Uterus (tissue), 4 donors: ENCODE measurements around the gene PTPRE. TPM values are rescaled to one million over a fixed set of nuclear protein-coding genes. Genes with fewer than 3 reads are reported as not detected.

Experiments used
- DNase-seq, 2 donors: peaks; one replicate each; pipeline ENCODE4 v3.0.0-alpha.2; 2019 to 2020
- H3K27ac ChIP-seq, 2 donors: fragments of 200-600 bp; sonication (generic); 1 replicate in 1 of 2; 2 replicates in 1 of 2; pipeline ENCODE4 v1.5.1; 2016 to 2018
- H3K27me3 ChIP-seq, 2 donors: fragments of 200-600 bp; sonication (generic); one replicate each; pipeline ENCODE4 v1.5.1; 2018 to 2019; ENCODE audit warnings: control low read depth in 1 of 2
- H3K36me3 ChIP-seq, 2 donors: fragments of 200-600 bp; sonication (generic); one replicate each; pipeline ENCODE4 v1.5.1; 2019; ENCODE audit warnings: control low read depth in 1 of 2
- H3K4me1 ChIP-seq, 2 donors: fragments of 200-600 bp; sonication (generic); one replicate each; pipeline ENCODE4 v1.5.1; 2018 to 2019; ENCODE audit warnings: control low read depth in 1 of 2
- H3K4me3 ChIP-seq, 2 donors: fragments of 200-600 bp; sonication (generic); 1 replicate in 1 of 2; 2 replicates in 1 of 2; pipeline ENCODE4 v1.5.1; 2018 to 2019; ENCODE audit warnings: mild to moderate bottlenecking in 1 of 2
- H3K9me3 ChIP-seq, 2 donors: fragments of 200-600 bp; sonication (generic); one replicate each; pipeline ENCODE4 v1.5.1; 2019; ENCODE audit warnings: control low read depth in 1 of 2
- POLR2A ChIP-seq, 2 donors: fragments of 450-650 bp; IDR thresholded peaks; one replicate each; pipeline ENCODE4 v1.6.1; 2016; ENCODE audit warnings: antibody characterized with exemption in 2 of 2, mild to moderate bottlenecking in 1 of 2, moderate library complexity in 1 of 2
- intact Hi-C: fragments of 100-400 bp; cut with DNase I; formaldehyde crosslinking; loops from one replicate; pipeline ENCODE4 v1.15.1; 2023; ENCODE audit warnings: low total_unique reads
- total RNA-seq, 4 donors: library from RNA; depleted of rRNA in 3 of 4; stranded (reverse); fragments of >200 nt in 3 of 4; gene quantifications; one replicate each; pipeline versions ENCODE4 v1.1.0 to v1.2.4, GENCODE V29; 2014 to 2023
- TF ChIP-seq, protein P1 (sequence below), 4 experiments: fragments of 200-600 bp in 2 of 4; fragments of 450-650 bp in 2 of 4; sonication (generic) in 2 of 4; IDR thresholded peaks; one replicate each; pipeline ENCODE4 v1.5.1; 2016 to 2019; ENCODE audit warnings: antibody characterized with exemption in 4 of 4, mild to moderate bottlenecking in 2 of 4, moderate library complexity in 1 of 4
- donor health status: DM: yes; HTN: yes; CAD: no.

PTPRE gene
- total RNA-seq, 4 donors from 2014 or later: 9.4 to 18.9 (median 16.3) TPM

DNA sequence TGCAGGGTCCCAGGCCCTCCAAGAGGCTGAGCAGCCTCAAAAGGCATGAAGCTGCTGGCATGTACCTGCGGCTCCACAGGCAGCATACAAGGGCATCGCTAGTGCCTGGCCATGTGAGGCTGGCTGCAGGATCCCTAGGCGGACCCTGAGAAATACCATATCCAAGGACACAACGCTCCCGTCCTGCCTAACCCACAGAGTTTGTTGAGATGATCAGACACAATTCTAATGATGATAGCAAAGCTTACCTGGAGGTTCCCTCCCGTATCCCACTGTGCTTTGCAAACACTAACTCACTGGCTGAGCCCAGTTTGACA lies 31.5 kb upstream of the PTPRE start:
- H3K4me3 ChIP-seq: no peak overlapping the region
- TF ChIP-seq, protein P1, sequence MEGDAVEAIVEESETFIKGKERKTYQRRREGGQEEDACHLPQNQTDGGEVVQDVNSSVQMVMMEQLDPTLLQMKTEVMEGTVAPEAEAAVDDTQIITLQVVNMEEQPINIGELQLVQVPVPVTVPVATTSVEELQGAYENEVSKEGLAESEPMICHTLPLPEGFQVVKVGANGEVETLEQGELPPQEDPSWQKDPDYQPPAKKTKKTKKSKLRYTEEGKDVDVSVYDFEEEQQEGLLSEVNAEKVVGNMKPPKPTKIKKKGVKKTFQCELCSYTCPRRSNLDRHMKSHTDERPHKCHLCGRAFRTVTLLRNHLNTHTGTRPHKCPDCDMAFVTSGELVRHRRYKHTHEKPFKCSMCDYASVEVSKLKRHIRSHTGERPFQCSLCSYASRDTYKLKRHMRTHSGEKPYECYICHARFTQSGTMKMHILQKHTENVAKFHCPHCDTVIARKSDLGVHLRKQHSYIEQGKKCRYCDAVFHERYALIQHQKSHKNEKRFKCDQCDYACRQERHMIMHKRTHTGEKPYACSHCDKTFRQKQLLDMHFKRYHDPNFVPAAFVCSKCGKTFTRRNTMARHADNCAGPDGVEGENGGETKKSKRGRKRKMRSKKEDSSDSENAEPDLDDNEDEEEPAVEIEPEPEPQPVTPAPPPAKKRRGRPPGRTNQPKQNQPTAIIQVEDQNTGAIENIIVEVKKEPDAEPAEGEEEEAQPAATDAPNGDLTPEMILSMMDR (IDR thresholded peaks at IDR 0.05): no peak
- TF ChIP-seq POLR2A (IDR thresholded peaks at IDR 0.05): no peak
- H3K27me3 ChIP-seq: no peaks in the 10 kb centered on the region
- no peaks in the 10 kb centered on the region for H3K9me3 ChIP-seq
- H3K36me3 ChIP-seq: no peaks in the 10 kb centered on the region
- intact Hi-C loops: no loop called here
- DNase-seq: no peak
- peaks cover 0 to 4% of the 10 kb centered on the region in 2 donors for H3K4me1 ChIP-seq
- no peak overlapping the region for H3K27ac ChIP-seq

GRCh38 chr10:127875916-127876315 lies 31.0 kb upstream of the PTPRE start:
- Histone ChIP-seq H3K27me3 (no peaks in the 10 kb centered on the region), H3K27ac (no peak overlapping the region), H3K4me1 (peaks cover 0 to 4% of the 10 kb centered on the region in 2 donors), H3K4me3 (no peak overlapping the region), H3K36me3 (no peaks in the 10 kb centered on the region), H3K9me3 (no peaks in the 10 kb centered on the region)
- TF ChIP-seq, protein P1 (IDR thresholded peaks at IDR 0.05): no peak
- TF ChIP-seq POLR2A (IDR thresholded peaks at IDR 0.05): no peak
- no peak for DNase-seq
- intact Hi-C loops: no loop called here

GRCh38 chr10:127877116-127877515 lies 29.8 kb upstream of the PTPRE start:
- intact Hi-C loops: no loop called here
- H3K27me3 ChIP-seq: no peaks in the 10 kb centered on the region
- H3K9me3 ChIP-seq: no peaks in the 10 kb centered on the region
- no peak for DNase-seq
- no peaks in the 10 kb centered on the region for H3K36me3 ChIP-seq
- no peak overlapping the region for H3K27ac ChIP-seq
- no peak for TF ChIP-seq POLR2A (IDR thresholded peaks at IDR 0.05)
- TF ChIP-seq, protein P1 (IDR thresholded peaks at IDR 0.05): no peak
- H3K4me3 ChIP-seq: no peak overlapping the region
- peaks cover 0 to 3% of the 10 kb centered on the region in 2 donors for H3K4me1 ChIP-seq

GRCh38 chr10:127877699-127878098 lies 29.2 kb upstream of the PTPRE start:
- H3K27ac ChIP-seq: no peak overlapping the region
- intact Hi-C loops: no loop called here
- no peak for DNase-seq
- H3K4me1 ChIP-seq: no peaks in the 10 kb centered on the region
- no peaks in the 10 kb centered on the region for H3K27me3 ChIP-seq
- no peaks in the 10 kb centered on the region for H3K9me3 ChIP-seq
- TF ChIP-seq POLR2A (IDR thresholded peaks at IDR 0.05): no peak
- TF ChIP-seq, protein P1 (IDR thresholded peaks at IDR 0.05): no peak
- H3K36me3 ChIP-seq: no peaks in the 10 kb centered on the region
- H3K4me3 ChIP-seq: no peak overlapping the region

GRCh38 chr10:127878475-127879055 lies 28.3 kb upstream of the PTPRE start:
- Histone ChIP-seq H3K27ac (no peak overlapping the region), H3K9me3 (no peaks in the 10 kb centered on the region), H3K4me3 (no peak overlapping the region), H3K27me3 (no peaks in the 10 kb centered on the region), H3K36me3 (no peaks in the 10 kb centered on the region), H3K4me1 (no peaks in the 10 kb centered on the region)
- TF ChIP-seq POLR2A (IDR thresholded peaks at IDR 0.05): no peak
- TF ChIP-seq, protein P1 (IDR thresholded peaks at IDR 0.05): no peak
- no peak for DNase-seq
- intact Hi-C loops: no loop called here
